GM23338 (cell line): ENCODE measurements around the gene HIF1AN. TPM values are rescaled to one million over a fixed set of nuclear protein-coding genes. Genes with fewer than 3 reads are reported as not detected.

ENCODE experiments used
- ATAC-seq: fragments of 200-7000 bp; cut with Tn5 transposase; 3 replicates; pipeline ENCODE4 v1.9.1; 2020
- DNase-seq: peaks from one replicate; pipeline ENCODE4 v3.0.0-alpha.2; 2015; ENCODE audit warnings: low spot score
- H2AFZ ChIP-seq: fragments of 200-600 bp; sonication (generic); 2 replicates; pipeline ENCODE4 v1.8.0; 2016; ENCODE audit warnings: antibody characterized with exemption, mild to moderate bottlenecking, moderate library complexity
- H3F3A ChIP-seq: fragments of 200-600 bp; sonication (generic); replicated peaks from 2 replicates; pipeline ENCODE4 v1.8.0; 2017; ENCODE audit warnings: antibody characterized with exemption, mixed run types, low read depth
- H3K27ac ChIP-seq: fragments of 200-600 bp; sonication (generic); 2 replicates; pipeline ENCODE4 v1.6.1; 2016; ENCODE audit warnings: low read depth
- H3K27me3 ChIP-seq: fragments of 200-600 bp; sonication (generic); 2 replicates; pipeline ENCODE4 v1.8.0; 2016; ENCODE audit warnings: mild to moderate bottlenecking, mixed run types, moderate library complexity; ENCODE audit not compliant: insufficient read depth
- H3K36me3 ChIP-seq: fragments of 200-600 bp; sonication (generic); 2 replicates; pipeline ENCODE4 v1.8.0; 2016; ENCODE audit warnings: mild to moderate bottlenecking; ENCODE audit not compliant: insufficient read depth
- H3K4me1 ChIP-seq: fragments of 200-600 bp; sonication (generic); 2 replicates; pipeline ENCODE4 v1.8.0; 2016; ENCODE audit warnings: mild to moderate bottlenecking, moderate library complexity; ENCODE audit not compliant: insufficient read depth
- H3K4me2 ChIP-seq: fragments of 200-600 bp; sonication (generic); 2 replicates; pipeline ENCODE4 v1.7.1; 2017; ENCODE audit warnings: mixed run types
- H3K4me3 ChIP-seq: fragments of 200-600 bp; sonication (generic); 2 replicates; pipeline ENCODE4 v1.6.1; 2016; ENCODE audit warnings: mixed run types
- H3K79me2 ChIP-seq: fragments of 200-600 bp; sonication (generic); replicated peaks from 2 replicates; pipeline ENCODE4 v1.8.0; 2017; ENCODE audit warnings: mild to moderate bottlenecking; ENCODE audit not compliant: insufficient read depth
- H3K9me2 ChIP-seq: fragments of 200-600 bp; sonication (generic); 2 replicates; pipeline ENCODE4 v1.8.0; 2017; ENCODE audit not compliant: insufficient read depth
- H4K20me1 ChIP-seq: fragments of 200-600 bp; sonication (generic); replicated peaks from 2 replicates; pipeline ENCODE4 v1.8.0; 2017; ENCODE audit warnings: mild to moderate bottlenecking; ENCODE audit not compliant: insufficient read depth
- H3K27ac Mint-ChIP-seq: 2 replicates; pipeline ENCODE4 v1.8.0; 2020; ENCODE audit warnings: inconsistent platforms, mild to moderate bottlenecking, moderate library complexity, mixed read lengths
- H3K27me3 Mint-ChIP-seq: 3 replicates; pipeline ENCODE4 v1.8.0; 2022; ENCODE audit warnings: low read depth, mild to moderate bottlenecking, moderate library complexity, mixed read lengths, inconsistent platforms; ENCODE audit not compliant: insufficient read depth, poor library complexity
- H3K36me3 Mint-ChIP-seq: 3 replicates; pipeline ENCODE4 v1.8.0; 2021; ENCODE audit warnings: low read depth, mild to moderate bottlenecking, inconsistent platforms, moderate library complexity, mixed read lengths
- H3K4me1 Mint-ChIP-seq: 3 replicates; pipeline ENCODE4 v1.8.0; 2020; ENCODE audit warnings: mild to moderate bottlenecking, inconsistent platforms, mixed read lengths
- H3K4me3 Mint-ChIP-seq: 3 replicates; pipeline ENCODE4 v1.8.0; 2021; ENCODE audit warnings: moderate library complexity, mild to moderate bottlenecking, inconsistent platforms, mixed read lengths
- H3K9me3 Mint-ChIP-seq: 3 replicates; pipeline ENCODE4 v1.8.0; 2020; ENCODE audit warnings: moderate library complexity, mild to moderate bottlenecking, inconsistent platforms, mixed read lengths
- CTCF ChIP-seq, 2 experiments: fragments of 200-600 bp in 1 of 2; sonication (generic) in 1 of 2; conservative IDR thresholded peaks; 2 replicates each; pipeline versions ENCODE4 v1.5.1 to v1.6.1; 2016 to 2017; ENCODE audit warnings: antibody characterized with exemption in 2 of 2, low read depth in 2 of 2, mild to moderate bottlenecking in 2 of 2, moderate library complexity in 1 of 2
- EZH2 ChIP-seq: fragments of 200-600 bp; sonication (generic); IDR thresholded peaks from one replicate; pipeline ENCODE4 v1.8.0; 2017; ENCODE audit warnings: antibody characterized with exemption, mild to moderate bottlenecking, low read depth; ENCODE audit not compliant: unreplicated experiment
- NANOG ChIP-seq: IDR thresholded peaks from 2 replicates; pipeline ENCODE4 v1.6.1; 2016; ENCODE audit warnings: antibody characterized with exemption, borderline replicate concordance
- POLR2AphosphoS5 ChIP-seq: IDR thresholded peaks from 2 replicates; pipeline ENCODE4 v1.6.1; 2016; ENCODE audit warnings: antibody characterized with exemption, low read depth
- REST ChIP-seq: IDR thresholded peaks from one replicate; pipeline ENCODE4 v1.6.1; 2018; ENCODE audit warnings: antibody characterized with exemption; ENCODE audit not compliant: unreplicated experiment
- ZNF114 ChIP-seq: fragments of 250-450 bp; sonication (Bioruptor Pico); IDR thresholded peaks from 2 replicates; pipeline ENCODE4 v1.5.0; 2020; ENCODE audit warnings: mild to moderate bottlenecking, moderate library complexity
- ZNF331 ChIP-seq: fragments of 250-450 bp; sonication (Bioruptor Pico); IDR thresholded peaks from 2 replicates; pipeline ENCODE4 v1.5.0; 2020; ENCODE audit warnings: low read depth, mild to moderate bottlenecking, moderate library complexity
- polyA plus RNA-seq: library from polyadenylated mRNA; unstranded; fragments of >200 nt; fragmentation: Nextera tagmentation; extraction: Ambion mirVana; gene quantifications from 2 replicates; pipeline ENCODE4 v1.2.1, GENCODE V29; 2016
- total RNA-seq: library from RNA; depleted of rRNA; stranded (reverse); fragments of >200 nt; shearing (Covaris generic); gene quantifications from 2 replicates; pipeline ENCODE4 v1.2.3, GENCODE V29; 2014
- TF ChIP-seq, protein P1 (sequence below): IDR thresholded peaks from 2 replicates; pipeline ENCODE4 v1.6.1; 2016; ENCODE audit warnings: antibody characterized with exemption

The HIF1AN gene
- total and polyA plus RNA-seq, 2 experiments from 2014 or later = 9.9 to 26.3 TPM

- Histone ChIP-seq H3K9me2 (no peaks in the 10 kb centered on the region), H3K4me1 (no peaks in the 10 kb centered on the region), H3K27me3 (no peaks in the 10 kb centered on the region), H3F3A (no peaks in the 10 kb centered on the region), H4K20me1 (no peaks in the 10 kb centered on the region; the same call in 1 of the 2 replicates), H3K4me3 (no peak overlapping the region), H3K79me2 (no peaks in the 10 kb centered on the region), H3K4me2 (no peak overlapping the region), H3K36me3 (peaks cover 19% of the 10 kb centered on the region), H2AFZ (no peak overlapping the region), H3K27ac (no peak overlapping the region)
- Mint-ChIP-seq H3K9me3 (no peaks in the 10 kb centered on the region), H3K36me3 (peaks cover 36% of the 10 kb centered on the region), H3K4me3 (no peak overlapping the region), H3K27ac (no peak overlapping the region), H3K4me1 (no peaks in the 10 kb centered on the region), H3K27me3 (peaks cover 2% of the 10 kb centered on the region)
- TF ChIP-seq POLR2AphosphoS5 (no peak), REST (no peak), ZNF114 (CRISPR knock-in tag) (no peak), ZNF331 (CRISPR knock-in tag) (no peak), NANOG (no peak)
- TF ChIP-seq, protein P1, sequence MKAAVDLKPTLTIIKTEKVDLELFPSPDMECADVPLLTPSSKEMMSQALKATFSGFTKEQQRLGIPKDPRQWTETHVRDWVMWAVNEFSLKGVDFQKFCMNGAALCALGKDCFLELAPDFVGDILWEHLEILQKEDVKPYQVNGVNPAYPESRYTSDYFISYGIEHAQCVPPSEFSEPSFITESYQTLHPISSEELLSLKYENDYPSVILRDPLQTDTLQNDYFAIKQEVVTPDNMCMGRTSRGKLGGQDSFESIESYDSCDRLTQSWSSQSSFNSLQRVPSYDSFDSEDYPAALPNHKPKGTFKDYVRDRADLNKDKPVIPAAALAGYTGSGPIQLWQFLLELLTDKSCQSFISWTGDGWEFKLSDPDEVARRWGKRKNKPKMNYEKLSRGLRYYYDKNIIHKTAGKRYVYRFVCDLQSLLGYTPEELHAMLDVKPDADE = no peak
- no peak for ATAC-seq
- no peak for DNase-seq
Measured at GRCh38 chr10:100551196-100551595, 15.5 kb downstream of the HIF1AN start.

DNA sequence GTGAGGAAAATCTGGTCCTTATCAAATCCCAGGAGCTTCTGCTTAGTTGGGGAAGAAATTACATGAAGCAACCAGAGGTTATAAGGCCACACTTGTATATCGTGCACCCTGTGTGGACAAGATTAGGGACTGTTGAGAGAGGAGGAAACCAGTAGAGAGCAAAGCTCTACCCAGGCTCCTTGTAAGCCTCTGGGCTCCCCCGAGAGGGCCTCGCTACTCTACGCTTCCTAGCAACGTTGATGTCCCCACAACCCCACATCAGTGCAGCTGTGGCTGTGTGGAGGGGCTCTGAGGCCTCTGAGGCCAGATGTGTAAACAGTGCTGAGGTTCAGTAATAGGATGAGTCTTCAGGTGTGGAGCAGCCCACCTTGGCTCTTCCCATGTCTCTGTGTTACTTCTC lies 16.0 kb downstream of the HIF1AN start:
- H3K9me2 ChIP-seq = no peaks in the 10 kb centered on the region
- no peaks in the 10 kb centered on the region for H3K27me3 ChIP-seq
- H3F3A ChIP-seq = no peaks in the 10 kb centered on the region
- H3K27me3 Mint-ChIP-seq = peaks cover 2% of the 10 kb centered on the region
- no peaks in the 10 kb centered on the region for H3K4me1 ChIP-seq
- H3K27ac Mint-ChIP-seq = no peak overlapping the region
- no peaks in the 10 kb centered on the region for H3K4me1 Mint-ChIP-seq
- TF ChIP-seq CTCF (conservative IDR thresholded peaks at IDR 0.05; ENCODE audit: low read depth in 2 of 2) (no peak), EZH2 (no peak)
- no peak overlapping the region for H2AFZ ChIP-seq
- no peaks in the 10 kb centered on the region for H3K79me2 ChIP-seq
- DNase-seq (no peak), ATAC-seq (no peak)
- H3K36me3 Mint-ChIP-seq = peaks cover 32% of the 10 kb centered on the region
- H4K20me1 ChIP-seq = peaks cover 1% of the 10 kb centered on the region
- H3K4me2 ChIP-seq = no peak overlapping the region
- H3K9me3 Mint-ChIP-seq = no peaks in the 10 kb centered on the region
- H3K4me3 ChIP-seq = no peak overlapping the region
- no peak overlapping the region for H3K27ac ChIP-seq
- H3K36me3 ChIP-seq = peaks cover 14% of the 10 kb centered on the region
- H3K4me3 Mint-ChIP-seq = no peak overlapping the region
